Endothelial cell (in vitro differentiated cells): ENCODE results near the gene ZNRF2. TPM values are rescaled to one million over a fixed set of nuclear protein-coding genes. Genes with fewer than 3 reads are reported as not detected.

ENCODE experiments used
- DNase-seq: peaks from one replicate; pipeline ENCODE4 v3.0.0; 2021; ENCODE audit warnings: low spot score
- H3K27ac Mint-ChIP-seq: one replicate; pipeline ENCODE4 v1.8.0; 2021; ENCODE audit warnings: mixed read lengths, inconsistent platforms; ENCODE audit not compliant: unreplicated experiment
- H3K27me3 Mint-ChIP-seq: one replicate; pipeline ENCODE4 v1.8.0; 2021; ENCODE audit warnings: mild to moderate bottlenecking, moderate library complexity, mixed read lengths, inconsistent platforms; ENCODE audit not compliant: unreplicated experiment
- H3K36me3 Mint-ChIP-seq: one replicate; pipeline ENCODE4 v1.8.0; 2021; ENCODE audit warnings: mild to moderate bottlenecking, low read depth, mixed read lengths, inconsistent platforms; ENCODE audit not compliant: unreplicated experiment
- H3K4me1 Mint-ChIP-seq: one replicate; pipeline ENCODE4 v1.8.0; 2021; ENCODE audit warnings: mild to moderate bottlenecking, mixed read lengths, inconsistent platforms; ENCODE audit not compliant: unreplicated experiment
- H3K4me3 Mint-ChIP-seq: one replicate; pipeline ENCODE4 v1.8.0; 2021; ENCODE audit warnings: mild to moderate bottlenecking, mixed read lengths, inconsistent platforms; ENCODE audit not compliant: unreplicated experiment
- H3K9me3 Mint-ChIP-seq: one replicate; pipeline ENCODE4 v1.8.0; 2021; ENCODE audit warnings: mixed read lengths, inconsistent platforms; ENCODE audit not compliant: unreplicated experiment
- long read RNA-seq: library from polyadenylated mRNA; unstranded; transcript quantifications from one replicate; pipeline ENCODE4 v2.0.0, GENCODE V29; 2020; ENCODE audit not compliant: unreplicated experiment
- total RNA-seq: library from RNA; stranded (reverse); fragmentation: NEBNext Ultra II Directional; extraction: Animal tissue kit (Norgen Biotek cat#: 25700); gene quantifications from one replicate; pipeline ENCODE4 v1.2.1, GENCODE V29; 2021; ENCODE audit not compliant: unreplicated experiment
- TF ChIP-seq, protein P1 (sequence below): fragments of 200-600 bp; sonication (generic); IDR thresholded peaks from one replicate; pipeline ENCODE4 v1.5.0; 2021; ENCODE audit warnings: antibody characterized with exemption; ENCODE audit not compliant: unreplicated experiment

The ZNRF2 gene
- 9.5 TPM for total RNA-seq
- long read RNA-seq, partial matches to known transcripts, result 0 of 1 reads
- long read RNA-seq, other reads (novel, unspliced or antisense), result 0 of 1 reads

DNA sequence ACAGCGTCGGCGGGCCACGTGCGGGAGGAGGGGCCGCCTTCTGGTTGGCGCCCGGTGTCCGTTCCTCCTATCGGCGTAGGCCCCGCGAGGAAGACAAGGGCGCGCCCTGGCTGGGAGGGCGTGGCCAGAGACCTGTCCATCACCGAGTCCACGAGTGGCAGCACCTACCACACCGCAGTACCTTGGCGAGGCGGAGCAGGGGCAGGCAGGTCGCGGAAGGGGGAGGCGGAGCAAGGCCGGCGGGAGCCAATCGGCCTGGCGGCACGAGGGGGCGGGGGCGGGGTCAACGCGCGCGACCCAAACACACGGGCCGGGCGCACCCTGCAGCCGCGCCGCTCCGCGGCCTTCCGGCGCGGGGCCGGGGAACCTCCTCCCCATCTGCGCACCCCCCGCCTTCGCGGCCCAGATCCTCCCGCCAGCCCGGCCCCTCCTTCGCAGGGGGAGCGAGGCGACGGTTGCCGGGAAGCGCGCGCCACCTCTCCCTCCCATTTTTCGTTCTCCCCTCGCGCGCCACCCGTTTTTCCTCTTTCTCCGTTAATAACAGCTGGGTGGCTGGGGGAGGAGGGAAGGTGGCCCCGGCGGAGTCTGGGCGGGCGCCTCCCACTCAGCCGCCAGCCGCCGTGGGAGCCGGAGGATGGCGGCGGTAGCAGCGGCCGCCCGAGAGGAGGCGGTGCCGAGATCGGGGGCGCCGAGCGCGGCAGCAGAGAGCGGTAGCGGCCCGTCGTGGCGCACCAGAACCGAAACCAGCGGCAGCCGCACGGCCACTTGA, at the start of gene ZNRF2:
ZNRF2 (plus strand) TSS at position 300 of the 769 bp plus-strand sequence. CDS start 761 bp downstream, outside the sequence.
- peak within 1 kb of the TSS; percentile 89 for H3K4me3 Mint-ChIP-seq
- H3K27me3 Mint-ChIP-seq, result peaks cover 6% of the 10 kb centered on the region
- no peaks in the 10 kb centered on the region for H3K9me3 Mint-ChIP-seq
- peaks cover 13% of the 10 kb centered on the region for H3K36me3 Mint-ChIP-seq
- TF ChIP-seq, protein P1, sequence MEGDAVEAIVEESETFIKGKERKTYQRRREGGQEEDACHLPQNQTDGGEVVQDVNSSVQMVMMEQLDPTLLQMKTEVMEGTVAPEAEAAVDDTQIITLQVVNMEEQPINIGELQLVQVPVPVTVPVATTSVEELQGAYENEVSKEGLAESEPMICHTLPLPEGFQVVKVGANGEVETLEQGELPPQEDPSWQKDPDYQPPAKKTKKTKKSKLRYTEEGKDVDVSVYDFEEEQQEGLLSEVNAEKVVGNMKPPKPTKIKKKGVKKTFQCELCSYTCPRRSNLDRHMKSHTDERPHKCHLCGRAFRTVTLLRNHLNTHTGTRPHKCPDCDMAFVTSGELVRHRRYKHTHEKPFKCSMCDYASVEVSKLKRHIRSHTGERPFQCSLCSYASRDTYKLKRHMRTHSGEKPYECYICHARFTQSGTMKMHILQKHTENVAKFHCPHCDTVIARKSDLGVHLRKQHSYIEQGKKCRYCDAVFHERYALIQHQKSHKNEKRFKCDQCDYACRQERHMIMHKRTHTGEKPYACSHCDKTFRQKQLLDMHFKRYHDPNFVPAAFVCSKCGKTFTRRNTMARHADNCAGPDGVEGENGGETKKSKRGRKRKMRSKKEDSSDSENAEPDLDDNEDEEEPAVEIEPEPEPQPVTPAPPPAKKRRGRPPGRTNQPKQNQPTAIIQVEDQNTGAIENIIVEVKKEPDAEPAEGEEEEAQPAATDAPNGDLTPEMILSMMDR, result no peak
- peaks cover 18% of the 10 kb centered on the region for H3K4me1 Mint-ChIP-seq
- peak; percentile 96 for DNase-seq
- peak within 1 kb of the TSS; percentile 76 for H3K27ac Mint-ChIP-seq

- no peaks in the 10 kb centered on the region for H3K9me3 Mint-ChIP-seq
- H3K4me1 Mint-ChIP-seq, result no peaks in the 10 kb centered on the region
- no peaks in the 10 kb centered on the region for H3K36me3 Mint-ChIP-seq
- H3K4me3 Mint-ChIP-seq, result no peak overlapping the region
- H3K27me3 Mint-ChIP-seq, result no peaks in the 10 kb centered on the region
- no peak for DNase-seq
- H3K27ac Mint-ChIP-seq, result no peak overlapping the region
- TF ChIP-seq, protein P1, result no peak
Observed at GRCh38 chr7:30237271-30237695, 47.1 kb upstream of the ZNRF2 start.

GRCh38 chr7:30238721-30239441, 45.5 kb upstream of the ZNRF2 start:
- H3K4me1 Mint-ChIP-seq, result no peaks in the 10 kb centered on the region

DNA sequence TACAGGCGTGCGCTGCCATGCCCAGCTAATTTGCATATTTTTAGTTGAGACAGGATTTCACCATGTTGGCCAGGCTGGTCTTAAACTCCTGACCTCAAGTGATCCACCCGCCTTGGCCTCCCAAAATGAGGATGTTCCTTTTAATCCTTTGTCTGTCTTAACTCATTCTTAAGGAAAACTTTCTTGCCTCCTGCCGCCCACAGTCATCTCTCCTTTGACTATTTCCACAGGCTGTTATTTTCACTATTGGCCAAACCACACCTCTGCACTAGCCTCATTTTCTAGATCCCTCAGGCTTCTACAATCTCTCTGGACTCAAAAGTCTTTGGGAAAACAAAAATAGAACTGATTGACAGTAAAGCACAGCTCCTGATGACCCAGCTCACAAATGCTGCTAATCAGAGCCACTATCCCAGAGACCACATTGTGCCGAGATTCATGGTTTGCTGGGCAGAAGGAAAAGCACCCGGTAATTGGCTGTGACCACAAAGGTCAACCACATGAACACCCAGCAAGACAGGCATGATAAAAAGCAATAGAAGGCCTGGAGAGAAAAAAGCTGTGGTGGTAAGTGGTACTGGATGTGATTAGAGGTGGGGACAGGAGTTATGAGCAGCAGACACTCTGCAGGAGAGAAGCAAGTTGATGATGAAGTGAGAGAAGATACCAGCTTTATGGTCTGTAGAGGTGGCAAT, 44.1 kb upstream of the ZNRF2 start:
- H3K27me3 Mint-ChIP-seq, result no peaks in the 10 kb centered on the region
- TF ChIP-seq, protein P1, result no peak
- DNase-seq, result no peak
- H3K9me3 Mint-ChIP-seq, result no peaks in the 10 kb centered on the region
- H3K36me3 Mint-ChIP-seq, result no peaks in the 10 kb centered on the region
- no peak overlapping the region for H3K4me3 Mint-ChIP-seq
- H3K27ac Mint-ChIP-seq, result no peak overlapping the region
- H3K4me1 Mint-ChIP-seq, result no peaks in the 10 kb centered on the region

More at GRCh38 chr7:30238721-30239441, 45.5 kb upstream of the ZNRF2 start:
- Mint-ChIP-seq H3K4me3 (no peak overlapping the region), H3K27ac (no peak overlapping the region), H3K36me3 (no peaks in the 10 kb centered on the region), H3K27me3 (no peaks in the 10 kb centered on the region), H3K9me3 (no peaks in the 10 kb centered on the region)
- TF ChIP-seq, protein P1, result no peak
- no peak for DNase-seq
